H9 (cell line): Measurements from ENCODE around the gene KRTAP1-4. TPM values are rescaled to one million over a fixed set of nuclear protein-coding genes. Genes with fewer than 3 reads are reported as not detected.
"Not testable (repeated sequence)": the region's sequence is repeated elsewhere in the genome, so short reads cannot be mapped to it uniquely, and the experiment has no call there.

ENCODE experiments used
- DNase-seq: peaks from one replicate; pipeline ENCODE4 v3.0.0-alpha.2; 2017
- H2AFZ ChIP-seq: one replicate; pipeline ENCODE4 v1.6.1; 2013; ENCODE audit warnings: mild to moderate bottlenecking, low read length, control low read depth, moderate library complexity
- H2AK5ac ChIP-seq: 2 replicates; pipeline ENCODE4 v1.6.1; 2013; ENCODE audit warnings: low read length, control low read depth, mixed read lengths; ENCODE audit not compliant: insufficient read length
- H2BK120ac ChIP-seq: one replicate; pipeline ENCODE4 v1.6.1; 2013; ENCODE audit warnings: low read depth, mild to moderate bottlenecking, low read length, control low read depth, inconsistent platforms; ENCODE audit not compliant: poor library complexity, severe bottlenecking
- H2BK12ac ChIP-seq: 2 replicates; pipeline ENCODE4 v1.6.1; 2013; ENCODE audit warnings: low read length, control low read depth, mixed read lengths, low read depth; ENCODE audit not compliant: insufficient read length
- H2BK15ac ChIP-seq: 2 replicates; pipeline ENCODE4 v1.6.1; 2013; ENCODE audit warnings: low read depth, low read length, control low read depth
- H2BK20ac ChIP-seq: one replicate; pipeline ENCODE4 v1.6.1; 2013; ENCODE audit warnings: low read depth, mild to moderate bottlenecking, low read length, control low read depth, inconsistent platforms; ENCODE audit not compliant: poor library complexity, severe bottlenecking
- H2BK5ac ChIP-seq: 2 replicates; pipeline ENCODE4 v1.6.1; 2013; ENCODE audit warnings: low read length, control low read depth, mixed read lengths; ENCODE audit not compliant: insufficient read length
- H3K14ac ChIP-seq: 2 replicates; pipeline ENCODE4 v1.6.1; 2013; ENCODE audit warnings: low read length, control low read depth; ENCODE audit not compliant: insufficient read depth
- H3K18ac ChIP-seq: 2 replicates; pipeline ENCODE4 v1.6.1; 2013; ENCODE audit warnings: low read depth, mild to moderate bottlenecking, mixed read lengths, low read length, control low read depth; ENCODE audit not compliant: insufficient read length
- H3K23ac ChIP-seq: 2 replicates; pipeline ENCODE4 v1.6.1; 2013; ENCODE audit warnings: low read length, control low read depth, mixed read lengths, low read depth; ENCODE audit not compliant: insufficient read length
- H3K23me2 ChIP-seq: 2 replicates; pipeline ENCODE4 v1.6.1; 2013; ENCODE audit warnings: low read depth, mild to moderate bottlenecking, mixed read lengths, low read length, control low read depth; ENCODE audit not compliant: insufficient read length, poor library complexity, severe bottlenecking
- H3K27ac ChIP-seq: 2 replicates; pipeline ENCODE4 v1.5.1; 2013; ENCODE audit warnings: low read length, control low read depth, mixed read lengths, low read depth; ENCODE audit not compliant: insufficient read length
- H3K27me3 ChIP-seq: 2 replicates; pipeline ENCODE4 v1.6.1; 2013; ENCODE audit warnings: low read length, control low read depth, inconsistent platforms; ENCODE audit not compliant: insufficient read depth
- H3K4ac ChIP-seq: 2 replicates; pipeline ENCODE4 v1.6.1; 2013; ENCODE audit warnings: low read depth, mild to moderate bottlenecking, control low read depth, inconsistent platforms, low read length, moderate library complexity
- H3K4me1 ChIP-seq: 2 replicates; pipeline ENCODE4 v1.6.1; 2013; ENCODE audit warnings: low read length, control low read depth, inconsistent platforms; ENCODE audit not compliant: insufficient read depth
- H3K4me2 ChIP-seq: 2 replicates; pipeline ENCODE4 v1.6.1; 2013; ENCODE audit warnings: low read length, control low read depth, mixed read lengths; ENCODE audit not compliant: insufficient read length, insufficient read depth
- H3K56ac ChIP-seq: 2 replicates; pipeline ENCODE4 v1.6.1; 2013; ENCODE audit warnings: low read depth, mild to moderate bottlenecking, mixed read lengths, low read length, control low read depth; ENCODE audit not compliant: insufficient read length
- H3K79me1 ChIP-seq: 2 replicates; pipeline ENCODE4 v1.6.1; 2013; ENCODE audit warnings: low read depth, mild to moderate bottlenecking, moderate library complexity, low read length, control low read depth, inconsistent platforms; ENCODE audit not compliant: insufficient read depth, poor library complexity, severe bottlenecking
- H3K79me2 ChIP-seq: 2 replicates; pipeline ENCODE4 v1.6.1; 2013; ENCODE audit warnings: low read length, control low read depth, inconsistent platforms; ENCODE audit not compliant: insufficient read depth
- H3K9ac ChIP-seq: 2 replicates; pipeline ENCODE4 v1.6.1; 2013; ENCODE audit warnings: low read length, control low read depth, mixed read lengths; ENCODE audit not compliant: insufficient read length; ENCODE audit errors: extremely low read depth
- H3K9me3 ChIP-seq: one replicate; pipeline ENCODE4 v1.6.1; 2013; ENCODE audit warnings: low read depth, low read length, inconsistent platforms; ENCODE audit not compliant: control insufficient read depth
- H3T11ph ChIP-seq: one replicate; pipeline ENCODE4 v1.6.1; 2013; ENCODE audit warnings: mild to moderate bottlenecking, low read length, control low read depth, inconsistent platforms
- H4K20me1 ChIP-seq: one replicate; pipeline ENCODE4 v1.6.1; 2013; ENCODE audit not compliant: control insufficient read depth, insufficient read length, insufficient read depth
- H4K5ac ChIP-seq: 2 replicates; pipeline ENCODE4 v1.6.1; 2013; ENCODE audit warnings: low read depth, mild to moderate bottlenecking, mixed read lengths, low read length, control low read depth; ENCODE audit not compliant: insufficient read length
- H4K8ac ChIP-seq: replicated peaks from 2 replicates; pipeline ENCODE4 v1.6.1; 2013; ENCODE audit warnings: low read length, control low read depth, mixed read lengths, low read depth; ENCODE audit not compliant: insufficient read length
- H4K91ac ChIP-seq: 2 replicates; pipeline ENCODE4 v1.6.1; 2013; ENCODE audit warnings: low read depth, mild to moderate bottlenecking, moderate library complexity, mixed read lengths, low read length, control low read depth; ENCODE audit not compliant: insufficient read length
- H3K27ac Mint-ChIP-seq, 3 experiments: 2 replicates in 2 of 3; 3 replicates in 1 of 3; pipeline ENCODE4 v1.8.0; 2020 to 2021; ENCODE audit warnings: mixed read lengths in 3 of 3, mild to moderate bottlenecking in 1 of 3, moderate library complexity in 1 of 3
- H3K27me3 Mint-ChIP-seq: 2 replicates; pipeline ENCODE4 v1.8.0; 2021; ENCODE audit warnings: low read depth, mild to moderate bottlenecking, moderate library complexity, mixed read lengths
- H3K36me3 Mint-ChIP-seq, 3 experiments: 2 replicates in 2 of 3; 3 replicates in 1 of 3; pipeline ENCODE4 v1.8.0; 2020 to 2021; ENCODE audit warnings: low read depth in 3 of 3, mixed read lengths in 3 of 3; ENCODE audit not compliant: insufficient read depth in 1 of 3
- H3K4me1 Mint-ChIP-seq, 2 experiments: 2 replicates each; pipeline ENCODE4 v1.8.0; 2020; ENCODE audit warnings: mixed read lengths in 2 of 2
- H3K4me3 Mint-ChIP-seq, 2 experiments: 2 replicates in 1 of 2; 3 replicates in 1 of 2; pipeline ENCODE4 v1.8.0; 2020 to 2021; ENCODE audit warnings: mild to moderate bottlenecking in 2 of 2, mixed read lengths in 2 of 2, moderate library complexity in 1 of 2
- H3K9me3 Mint-ChIP-seq, 2 experiments: 2 replicates in 1 of 2; 3 replicates in 1 of 2; pipeline ENCODE4 v1.8.0; 2020; ENCODE audit warnings: mild to moderate bottlenecking in 2 of 2, mixed read lengths in 2 of 2, moderate library complexity in 1 of 2
- CTCF ChIP-seq: fragments of 200-600 bp; sonication (generic); conservative IDR thresholded peaks from 3 replicates; pipeline ENCODE4 v1.8.0; 2021; ENCODE audit warnings: antibody characterized with exemption, mild to moderate bottlenecking
- WGBS: extraction: QIAGEN DNeasy Blood & Tissue Kit; methylation state at CpG from one replicate; pipeline ENCODE4 v1.1.7; 2013; ENCODE audit warnings: missing lambda C conversion rate, low lambda C conversion rate, mixed read lengths; ENCODE audit not compliant: insufficient read length; ENCODE audit errors: extremely low coverage; 5-methylcytosine and 5-hydroxymethylcytosine counted together
- total RNA-seq: library from RNA; stranded (reverse); gene quantifications from 2 replicates; pipeline ENCODE4 v1.2.1, GENCODE V29; 2021

The KRTAP1-4 gene
- total RNA-seq, 1 experiment from 2014 or later: not detected

- Histone ChIP-seq H3K27me3 (no peaks in the 10 kb centered on the region), H3K79me1 (no peaks in the 10 kb centered on the region), H2BK20ac (no peak overlapping the region), H3K4me2 (no peak overlapping the region), H4K8ac (no peak overlapping the region), H3K18ac (no peak overlapping the region), H2BK120ac (no peak overlapping the region), H2AFZ (no peak overlapping the region), H3K23me2 (no peaks in the 10 kb centered on the region), H3K14ac (no peak overlapping the region), H3K27ac (no peak overlapping the region), H2BK5ac (no peak overlapping the region), H3K56ac (no peak overlapping the region), H4K20me1 (no peaks in the 10 kb centered on the region), H3K79me2 (no peaks in the 10 kb centered on the region), H4K5ac (no peak overlapping the region), H2AK5ac (no peak overlapping the region), H3K4ac (no peak overlapping the region), H4K91ac (no peak overlapping the region), H3K4me1 (0 out of 2 replicates have a peak, but pooled peaks cover 3% of the 10 kb centered on the region), H3K9ac (no peak overlapping the region), H3K23ac (no peak overlapping the region), H2BK15ac (no peak overlapping the region), H2BK12ac (no peak overlapping the region), H3T11ph (no peak overlapping the region), H3K9me3 (no peaks in the 10 kb centered on the region)
- Mint-ChIP-seq H3K27ac (no peak overlapping the region), H3K4me3 (no peak overlapping the region), H3K27me3 (no peaks in the 10 kb centered on the region; the same call in 1 of the 2 replicates), H3K9me3 (no peaks in the 10 kb centered on the region), H3K4me1 (peaks cover 4 to 6% of the 10 kb centered on the region in 2 experiments), H3K36me3 (no peaks in the 10 kb centered on the region)
- TF ChIP-seq CTCF: no peak
- WGBS: no CpG with 5 or more reads among the region's 4 CpGs
- DNase-seq: no peak
These were observed 28.2 kb downstream of the KRTAP1-4 start for GRCh38 chr17:41001795-41002194.

- not testable (repeated sequence) for H2AK5ac ChIP-seq, H3K9me3 ChIP-seq, H2AFZ ChIP-seq, H4K5ac ChIP-seq, H3K23ac ChIP-seq, H3K4me2 ChIP-seq, H3K27ac Mint-ChIP-seq, H3K14ac ChIP-seq, H3K9ac ChIP-seq, H3K36me3 Mint-ChIP-seq, H3K18ac ChIP-seq, H3K56ac ChIP-seq, H3K23me2 ChIP-seq, H3K9me3 Mint-ChIP-seq, H3K27me3 Mint-ChIP-seq, H3K4me3 Mint-ChIP-seq, H2BK12ac ChIP-seq, H2BK20ac ChIP-seq, H3K79me2 ChIP-seq, DNase-seq, H3K4ac ChIP-seq, H3K4me1 ChIP-seq, H4K8ac ChIP-seq, H2BK5ac ChIP-seq, H4K91ac ChIP-seq, H2BK120ac ChIP-seq, H3K27me3 ChIP-seq, H3K79me1 ChIP-seq, H3K4me1 Mint-ChIP-seq, H4K20me1 ChIP-seq, H3K27ac ChIP-seq, H2BK15ac ChIP-seq, H3T11ph ChIP-seq
- no CpG with 5 or more reads among the region's 6 CpGs for WGBS
These were observed 30.4 kb downstream of the KRTAP1-4 start, which contains the start of gene KRTAP3-2 for GRCh38 chr17:40999563-40999962. TSS of gene KRTAP3-2 (minus strand) at chr17:40999906. CDS start at chr17:40999853, 53 bp downstream.
